Activated CD4-positive, alpha-beta T cell treated with anti-CD3 and anti-CD28 coated beads, Interleukin-2, amount 10 ng/mL, durations not matched to agents 7 days and 5 days (primary cell): ENCODE data around the gene SPEF1. TPM values are rescaled to one million over a fixed set of nuclear protein-coding genes. Genes with fewer than 3 reads are reported as not detected.

Experiments
- CTCF ChIA-PET: fragments of 350-600 bp; sonication (Branson Sonifier 250); formaldehyde crosslinking; loops from one replicate; lab custom pipeline; 2021; ENCODE audit warnings: antibody characterized with exemption; lab: Charles Lee
- POLR2A ChIA-PET: fragments of 350-600 bp; sonication (Branson Sonifier 250); formaldehyde crosslinking; loops from one replicate; lab custom pipeline; 2021; ENCODE audit warnings: antibody characterized with exemption; lab: Charles Lee
- DNase-seq: peaks from one replicate; pipeline ENCODE4 v3.0.0-alpha.2; 2020
- H3K27ac Mint-ChIP-seq: one replicate; pipeline ENCODE4 v1.8.0; 2021; ENCODE audit warnings: mild to moderate bottlenecking, moderate library complexity, mixed read lengths
- H3K27me3 Mint-ChIP-seq: one replicate; pipeline ENCODE4 v1.8.0; 2021; ENCODE audit warnings: mixed read lengths
- H3K36me3 Mint-ChIP-seq: one replicate; pipeline ENCODE4 v1.8.0; 2021; ENCODE audit warnings: low read depth, mixed read lengths
- H3K4me1 Mint-ChIP-seq: one replicate; pipeline ENCODE4 v1.8.0; 2021; ENCODE audit warnings: mixed read lengths
- H3K4me3 Mint-ChIP-seq: one replicate; pipeline ENCODE4 v1.8.0; 2021; ENCODE audit warnings: mild to moderate bottlenecking, moderate library complexity, mixed read lengths
- H3K9me3 Mint-ChIP-seq: one replicate; pipeline ENCODE4 v1.8.0; 2021; ENCODE audit warnings: mixed read lengths
- total RNA-seq, 2 experiments: library from RNA; stranded (reverse); gene quantifications; one replicate each; pipeline ENCODE4 v1.2.3, GENCODE V29; 2021

The SPEF1 gene
- total RNA-seq, 2 experiments from 2014 or later = 0.17 to 0.21 TPM

GRCh38 chr20:3818155-3819151 lies 37.2 kb upstream of the SPEF1 start:
- CTCF ChIA-PET = interaction anchor here (0.6 to 11.7 kb wide), 6 partner anchors 8 to 76 kb away, joined by 3 to 94 read pairs (median 3); partner anchors contain the start of gene CENPB
- no peak overlapping the region for H3K4me3 Mint-ChIP-seq
- H3K4me1 Mint-ChIP-seq = peaks cover 68% of the 10 kb centered on the region
- peak overlapping the region; percentile 92 for H3K27ac Mint-ChIP-seq
- peaks cover 11% of the 10 kb centered on the region for H3K36me3 Mint-ChIP-seq
- peak; percentile 39 for DNase-seq
- POLR2A ChIA-PET = no interaction called here
- H3K9me3 Mint-ChIP-seq = no peaks in the 10 kb centered on the region
- no peaks in the 10 kb centered on the region for H3K27me3 Mint-ChIP-seq

- ChIA-PET POLR2A (interaction anchor here (0.9 kb wide), 1 partner anchor 29 kb away, joined by 3 read pairs; the partner anchor contains the start of gene CENPB), CTCF (interaction anchor here (1.2 to 11.7 kb wide), 3 partner anchors 14 to 29 kb away, joined by 3 to 94 read pairs (median 20); partner anchors contain the start of genes CDC25B and CENPB)
- Mint-ChIP-seq H3K4me3 (peak overlapping the region; percentile 54), H3K27ac (peak overlapping the region; percentile 95), H3K36me3 (peaks cover 14% of the 10 kb centered on the region), H3K4me1 (peaks cover 83% of the 10 kb centered on the region), H3K9me3 (no peaks in the 10 kb centered on the region), H3K27me3 (no peaks in the 10 kb centered on the region)
- peak; percentile 69 for DNase-seq
These were observed 34.6 kb upstream of the SPEF1 start for GRCh38 chr20:3815703-3816315.

GRCh38 chr20:3814928-3815495 lies 33.8 kb upstream of the SPEF1 start:
- POLR2A ChIA-PET = no interaction called here
- peaks cover 14% of the 10 kb centered on the region for H3K36me3 Mint-ChIP-seq
- H3K4me1 Mint-ChIP-seq = peaks cover 89% of the 10 kb centered on the region
- H3K27me3 Mint-ChIP-seq = no peaks in the 10 kb centered on the region
- no peaks in the 10 kb centered on the region for H3K9me3 Mint-ChIP-seq
- no peak for DNase-seq
- CTCF ChIA-PET = interaction anchor here (0.6 to 11.7 kb wide), 5 partner anchors 13 to 28 kb away, joined by 3 to 94 read pairs (median 6); partner anchors contain the start of genes CDC25B and CENPB
- H3K4me3 Mint-ChIP-seq = no peak overlapping the region
- H3K27ac Mint-ChIP-seq = peak overlapping the region; percentile 95

- Mint-ChIP-seq H3K27me3 (no peaks in the 10 kb centered on the region), H3K4me1 (peaks cover 83% of the 10 kb centered on the region), H3K36me3 (peaks cover 14% of the 10 kb centered on the region), H3K27ac (peak overlapping the region; percentile 97), H3K4me3 (no peak overlapping the region), H3K9me3 (no peaks in the 10 kb centered on the region)
- DNase-seq = no peak
- CTCF ChIA-PET = interaction anchor here (0.6 to 11.7 kb wide), 9 partner anchors 12 to 372 kb away, joined by 3 to 94 read pairs (median 4); partner anchors contain the start of genes CDC25B and CENPB
- POLR2A ChIA-PET = no interaction called here
These were observed 32.8 kb upstream of the SPEF1 start for GRCh38 chr20:3813848-3814581.

GRCh38 chr20:3812975-3813847 lies 32.0 kb upstream of the SPEF1 start:
- DNase-seq = no peak
- no peak overlapping the region for H3K4me3 Mint-ChIP-seq
- H3K27me3 Mint-ChIP-seq = no peaks in the 10 kb centered on the region
- peak overlapping the region; percentile 97 for H3K27ac Mint-ChIP-seq
- H3K9me3 Mint-ChIP-seq = no peaks in the 10 kb centered on the region
- peaks cover 79% of the 10 kb centered on the region for H3K4me1 Mint-ChIP-seq
- ChIA-PET POLR2A (interaction anchor here (0.6 kb wide), 1 partner anchor 8 kb away, joined by 5 read pairs; no protein-coding TSS in a partner anchor), CTCF (interaction anchor here (1.0 to 11.7 kb wide), 7 partner anchors 7 to 62 kb away, joined by 3 to 94 read pairs (median 4); partner anchors contain the start of genes AP5S1, CDC25B and CENPB)
- peaks cover 18% of the 10 kb centered on the region for H3K36me3 Mint-ChIP-seq

- POLR2A ChIA-PET = no interaction called here
These were observed 31.0 kb upstream of the SPEF1 start for GRCh38 chr20:3812259-3812681.

GRCh38 chr20:3811467-3812258 lies 30.4 kb upstream of the SPEF1 start:
- ChIA-PET CTCF (interaction anchor here (0.6 to 11.7 kb wide), 9 partner anchors 9 to 1276 kb away, joined by 3 to 94 read pairs (median 3); partner anchors contain the start of genes AP5S1, CDC25B and CENPB), POLR2A (no interaction called here)
- peak overlapping the region; percentile 97 for H3K27ac Mint-ChIP-seq
- DNase-seq = peak; percentile 91
- peak overlapping the region; percentile 76 for H3K4me3 Mint-ChIP-seq
- no peaks in the 10 kb centered on the region for H3K9me3 Mint-ChIP-seq
- H3K4me1 Mint-ChIP-seq = peaks cover 83% of the 10 kb centered on the region
- peaks cover 25% of the 10 kb centered on the region for H3K36me3 Mint-ChIP-seq
- H3K27me3 Mint-ChIP-seq = no peaks in the 10 kb centered on the region

More at GRCh38 chr20:3812259-3812681, 31.0 kb upstream of the SPEF1 start:
- no peak for DNase-seq
- Mint-ChIP-seq H3K27ac (peak overlapping the region; percentile 97), H3K4me3 (peak overlapping the region; percentile 76), H3K4me1 (peaks cover 81% of the 10 kb centered on the region), H3K27me3 (no peaks in the 10 kb centered on the region), H3K9me3 (no peaks in the 10 kb centered on the region), H3K36me3 (peaks cover 20% of the 10 kb centered on the region)
- CTCF ChIA-PET = interaction anchor here (0.6 to 11.7 kb wide), 6 partner anchors 8 to 1275 kb away, joined by 3 to 94 read pairs (median 10); partner anchors contain the start of genes AP5S1, CDC25B and CENPB

GRCh38 chr20:3808544-3808943 lies 27.3 kb upstream of the SPEF1 start:
- no peaks in the 10 kb centered on the region for H3K9me3 Mint-ChIP-seq

GRCh38 chr20:3804781-3805180 lies 23.5 kb upstream of the SPEF1 start:
- Mint-ChIP-seq H3K9me3 (no peaks in the 10 kb centered on the region), H3K27ac (peak overlapping the region; percentile 61), H3K4me3 (no peak overlapping the region), H3K4me1 (peaks cover 83% of the 10 kb centered on the region), H3K36me3 (peaks cover 75% of the 10 kb centered on the region), H3K27me3 (no peaks in the 10 kb centered on the region)
- no peak for DNase-seq
- ChIA-PET POLR2A (interaction anchor here (0.5 kb wide), 1 partner anchor 1749 kb away, joined by 3 read pairs; no protein-coding TSS in a partner anchor), CTCF (interaction anchor here (0.9 to 8.3 kb wide), 2 partner anchors 9 to 11 kb away, joined by 6 to 94 read pairs; partner anchors contain the start of genes AP5S1 and CDC25B)

More at GRCh38 chr20:3808544-3808943, 27.3 kb upstream of the SPEF1 start:
- no peak overlapping the region for H3K27ac Mint-ChIP-seq
- peaks cover 49% of the 10 kb centered on the region for H3K36me3 Mint-ChIP-seq
- POLR2A ChIA-PET = no interaction called here
- CTCF ChIA-PET = no interaction called here
- no peaks in the 10 kb centered on the region for H3K27me3 Mint-ChIP-seq
- H3K4me3 Mint-ChIP-seq = no peak overlapping the region
- no peak for DNase-seq
- peaks cover 83% of the 10 kb centered on the region for H3K4me1 Mint-ChIP-seq

- H3K4me3 Mint-ChIP-seq = no peak overlapping the region
- no peaks in the 10 kb centered on the region for H3K27me3 Mint-ChIP-seq
- peaks cover 86% of the 10 kb centered on the region for H3K4me1 Mint-ChIP-seq
- H3K27ac Mint-ChIP-seq = peak overlapping the region; percentile 63
- DNase-seq = no peak
- no peaks in the 10 kb centered on the region for H3K9me3 Mint-ChIP-seq
- peaks cover 80% of the 10 kb centered on the region for H3K36me3 Mint-ChIP-seq
- ChIA-PET CTCF (interaction anchor here (8.3 kb wide), 1 partner anchor 12 kb away, joined by 94 read pairs; the partner anchor contains the start of gene AP5S1), POLR2A (no interaction called here)
These were observed 23.1 kb upstream of the SPEF1 start for GRCh38 chr20:3804254-3804751.
